Mucosa of stomach (tissue), 1 donor: Measurements from ENCODE around the gene CLMN.
"Not testable (repeated sequence)": the region's sequence is repeated elsewhere in the genome, so short reads cannot be mapped to it uniquely, and the experiment has no call there.

Experiments used
- H3K27me3 ChIP-seq: one replicate; pipeline ENCODE4 v1.7.0; 2013; ENCODE audit warnings: mild to moderate bottlenecking, low read length; ENCODE audit not compliant: control insufficient read depth, insufficient read depth
- H3K36me3 ChIP-seq: one replicate; pipeline ENCODE4 v1.7.0; 2013; ENCODE audit warnings: low read length; ENCODE audit not compliant: control insufficient read depth, insufficient read depth
- H3K4me1 ChIP-seq: one replicate; pipeline ENCODE4 v1.7.0; 2013; ENCODE audit warnings: mild to moderate bottlenecking, low read length; ENCODE audit not compliant: control insufficient read depth, insufficient read depth
- H3K4me3 ChIP-seq: one replicate; pipeline ENCODE4 v1.7.0; 2013; ENCODE audit warnings: low read length
- H3K9ac ChIP-seq: one replicate; pipeline ENCODE4 v1.7.0; 2013; ENCODE audit warnings: mild to moderate bottlenecking, low read length, moderate library complexity
- H3K9me3 ChIP-seq: one replicate; pipeline ENCODE4 v1.7.0; 2013; ENCODE audit warnings: mild to moderate bottlenecking, low read length, moderate library complexity; ENCODE audit not compliant: control insufficient read depth
- donor health status: Pancreatic carcinoma.

The CLMN gene

DNA sequence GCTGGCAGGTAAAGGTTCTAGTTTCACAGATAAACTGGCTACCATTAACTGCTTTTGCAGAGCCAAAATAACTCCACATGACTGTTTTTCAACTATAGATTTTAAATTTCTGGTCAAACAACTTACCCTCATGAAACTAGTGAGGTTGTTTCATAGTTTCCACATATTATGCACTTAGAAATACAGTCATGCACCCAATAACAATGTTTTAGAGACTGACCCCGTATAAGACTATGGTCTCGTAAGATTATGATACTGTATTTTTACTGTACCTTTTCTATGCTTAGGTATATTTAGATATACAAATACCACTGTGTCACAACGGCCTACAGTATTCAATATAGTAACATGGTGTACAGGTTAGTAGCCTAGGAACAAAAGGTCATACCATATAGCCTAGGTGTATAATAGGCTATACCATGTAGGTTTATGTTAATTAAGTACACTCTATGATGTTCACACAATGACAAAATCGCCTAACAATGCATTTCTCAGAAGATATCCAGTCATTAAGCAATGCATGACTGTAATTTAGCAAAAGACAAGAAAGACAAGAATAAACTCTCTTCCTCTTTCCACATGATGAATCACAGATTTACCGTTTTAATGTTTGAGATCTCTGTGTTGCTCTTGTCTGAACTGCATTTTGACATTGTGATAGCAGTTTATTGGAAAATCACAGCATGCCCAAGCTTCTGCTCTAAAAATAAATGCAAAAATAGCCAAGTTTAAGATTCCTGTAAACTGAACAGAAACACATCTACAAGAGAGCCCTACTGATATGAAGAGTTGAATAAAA lies 179.4 kb downstream of the CLMN start:
- Histone ChIP-seq H3K4me3 (no peak overlapping the region), H3K4me1 (peaks cover 22% of the 10 kb centered on the region), H3K9ac (no peak overlapping the region), H3K36me3 (no peaks in the 10 kb centered on the region), H3K9me3 (no peaks in the 10 kb centered on the region), H3K27me3 (no peaks in the 10 kb centered on the region)

GRCh38 chr14:95138876-95139275 lies 180.8 kb downstream of the CLMN start:
- Histone ChIP-seq H3K9ac (no peak overlapping the region), H3K4me1 (peaks cover 22% of the 10 kb centered on the region), H3K36me3 (no peaks in the 10 kb centered on the region), H3K27me3 (no peaks in the 10 kb centered on the region), H3K4me3 (no peak overlapping the region), H3K9me3 (no peaks in the 10 kb centered on the region)

- not testable (repeated sequence) for H3K4me3 ChIP-seq, H3K9ac ChIP-seq, H3K9me3 ChIP-seq, H3K36me3 ChIP-seq, H3K27me3 ChIP-seq
- H3K4me1 ChIP-seq: peaks cover 19% of the 10 kb centered on the region
These were observed 181.3 kb downstream of the CLMN start for GRCh38 chr14:95138455-95138854.

- H3K9ac ChIP-seq: no peak overlapping the region
- H3K27me3 ChIP-seq: no peaks in the 10 kb centered on the region
- H3K9me3 ChIP-seq: no peaks in the 10 kb centered on the region
- no peaks in the 10 kb centered on the region for H3K36me3 ChIP-seq
- peaks cover 17% of the 10 kb centered on the region for H3K4me1 ChIP-seq
- H3K4me3 ChIP-seq: peak overlapping the region; percentile 7
These were observed 181.9 kb downstream of the CLMN start for GRCh38 chr14:95137804-95138167.

- peaks cover 17% of the 10 kb centered on the region for H3K4me1 ChIP-seq
- H3K4me3 ChIP-seq: peak overlapping the region; percentile 7
- H3K9ac ChIP-seq: no peak overlapping the region
- no peaks in the 10 kb centered on the region for H3K9me3 ChIP-seq
- H3K27me3 ChIP-seq: no peaks in the 10 kb centered on the region
- H3K36me3 ChIP-seq: no peaks in the 10 kb centered on the region
These were observed 182.4 kb downstream of the CLMN start for GRCh38 chr14:95137164-95137803.

GRCh38 chr14:95136631-95137030 lies 183.1 kb downstream of the CLMN start:
- Histone ChIP-seq H3K9me3 (no peaks in the 10 kb centered on the region), H3K9ac (no peak overlapping the region), H3K27me3 (no peaks in the 10 kb centered on the region), H3K36me3 (no peaks in the 10 kb centered on the region), H3K4me1 (peaks cover 17% of the 10 kb centered on the region), H3K4me3 (no peak overlapping the region)

- Histone ChIP-seq H3K9ac (no peak overlapping the region), H3K9me3 (no peaks in the 10 kb centered on the region), H3K36me3 (no peaks in the 10 kb centered on the region), H3K4me3 (no peak overlapping the region), H3K4me1 (peaks cover 10% of the 10 kb centered on the region), H3K27me3 (no peaks in the 10 kb centered on the region)
These were observed 185.3 kb downstream of the CLMN start for GRCh38 chr14:95134304-95134933.

DNA sequence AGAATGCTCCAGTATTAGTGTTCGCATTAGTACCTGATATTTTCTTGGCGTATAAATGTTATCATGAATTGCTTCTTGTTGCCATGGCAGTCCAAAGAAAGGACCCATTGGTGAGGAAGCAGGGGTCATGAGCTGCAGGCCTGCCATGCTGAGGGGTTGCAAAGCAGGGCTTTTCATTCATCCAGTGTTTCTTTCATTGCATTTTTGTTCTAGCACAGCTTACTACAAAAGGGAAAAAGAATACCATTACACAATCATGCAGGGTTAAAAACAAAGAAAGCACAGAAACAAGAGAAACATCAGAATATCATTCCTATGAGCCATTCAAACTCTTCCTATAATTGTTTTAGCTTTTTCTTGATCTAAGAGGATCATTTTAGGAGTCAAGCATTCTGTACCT lies 186.4 kb downstream of the CLMN start:
- Histone ChIP-seq H3K4me3 (no peak overlapping the region), H3K4me1 (peaks cover 13% of the 10 kb centered on the region), H3K9ac (no peak overlapping the region), H3K9me3 (no peaks in the 10 kb centered on the region), H3K27me3 (no peaks in the 10 kb centered on the region), H3K36me3 (no peaks in the 10 kb centered on the region)

GRCh38 chr14:95132760-95133159 lies 186.9 kb downstream of the CLMN start:
- H3K27me3 ChIP-seq: no peaks in the 10 kb centered on the region
- H3K36me3 ChIP-seq: no peaks in the 10 kb centered on the region
- no peak overlapping the region for H3K9ac ChIP-seq
- H3K4me3 ChIP-seq: no peak overlapping the region
- peaks cover 13% of the 10 kb centered on the region for H3K4me1 ChIP-seq
- H3K9me3 ChIP-seq: no peaks in the 10 kb centered on the region
